RWPE1 (cell line): ENCODE data around the gene ACOT7.

ENCODE experiments used
- CTCF ChIA-PET: fragments of 350-600 bp; sonication (Branson Sonifier 250); formaldehyde crosslinking; extraction: SDS; loops from one replicate; lab custom pipeline; 2021; lab: Yijun Ruan, JAX
- POLR2A ChIA-PET: fragments of 400-600 bp; formaldehyde crosslinking; extraction: SDS; loops from one replicate; lab custom pipeline; 2020; ENCODE audit warnings: antibody characterized with exemption; ENCODE audit not compliant: low non-redundant PET; lab: Yijun Ruan, JAX
- DNase-seq: peaks from one replicate; pipeline ENCODE4 v3.0.0; 2012; ENCODE audit warnings: low spot score
- H3K27ac ChIP-seq: fragments of 450-650 bp; 2 replicates; pipeline ENCODE4 v1.5.1; 2017
- CTCF ChIP-seq: fragments of 450-650 bp; conservative IDR thresholded peaks from 2 replicates; pipeline ENCODE4 v1.5.1; 2017; ENCODE audit warnings: low read depth, mild to moderate bottlenecking

Gene ACOT7

GRCh38 chr1:6426972-6427350 is 33.4 kb upstream of the ACOT7 start:
- ChIA-PET CTCF (interaction anchor here (1.1 kb wide), 1 partner anchor 11 kb away, joined by 9 read pairs; no protein-coding TSS in a partner anchor), POLR2A (no interaction called here)
- peak overlapping the region; percentile 88 for H3K27ac ChIP-seq
- DNase-seq = no peak
- TF ChIP-seq CTCF = no peak

- POLR2A ChIA-PET = no interaction called here
- peak overlapping the region; percentile 88 for H3K27ac ChIP-seq
- CTCF ChIA-PET = interaction anchor here (0.7 to 1.1 kb wide), 2 partner anchors 12 to 670 kb away, joined by 3 to 9 read pairs; no protein-coding TSS in a partner anchor
- no peak for DNase-seq
- TF ChIP-seq CTCF = no peak
These were observed 32.9 kb upstream of the ACOT7 start for GRCh38 chr1:6426277-6426971.

GRCh38 chr1:6425658-6426057 is 32.1 kb upstream of the ACOT7 start:
- no peak for TF ChIP-seq CTCF
- ChIA-PET POLR2A (no interaction called here), CTCF (interaction anchor here (1.0 to 1.1 kb wide), 3 partner anchors 12 to 181 kb away, joined by 3 to 9 read pairs (median 4); no protein-coding TSS in a partner anchor)
- no peak for DNase-seq
- peak overlapping the region; percentile 88 for H3K27ac ChIP-seq

- TF ChIP-seq CTCF = no peak
- peak within 1 kb of the TSS; percentile 88 for H3K27ac ChIP-seq
- DNase-seq = no peak
- POLR2A ChIA-PET = no interaction called here
- CTCF ChIA-PET = interaction anchor here (0.6 to 1.0 kb wide), 3 partner anchors 13 to 180 kb away, joined by 3 to 4 read pairs (median 3); no protein-coding TSS in a partner anchor
These were observed 31.3 kb upstream of the ACOT7 start, which contains the start of gene ESPN for GRCh38 chr1:6424619-6425593. ESPN (plus strand) TSS chr1:6424776; CDS start chr1:6424956, 180 bp downstream.

GRCh38 chr1:6424000-6424565 is 30.5 kb upstream of the ACOT7 start:
- no peak for DNase-seq
- POLR2A ChIA-PET = no interaction called here
- TF ChIP-seq CTCF = no peak
- peak overlapping the region; percentile 88 for H3K27ac ChIP-seq
- CTCF ChIA-PET = interaction anchor here (0.5 to 6.8 kb wide), 15 partner anchors 9 to 382 kb away, joined by 3 to 85 read pairs (median 4); no protein-coding TSS in a partner anchor
